Endothelial cell (in vitro differentiated cells): ENCODE results near the gene ERICH2. TPM values are rescaled to one million over a fixed set of nuclear protein-coding genes. Genes with fewer than 3 reads are reported as not detected.

Experiments
- DNase-seq: peaks from one replicate; pipeline ENCODE4 v3.0.0; 2021; ENCODE audit warnings: low spot score
- H3K27ac Mint-ChIP-seq: one replicate; pipeline ENCODE4 v1.8.0; 2021; ENCODE audit warnings: mixed read lengths, inconsistent platforms; ENCODE audit not compliant: unreplicated experiment
- H3K27me3 Mint-ChIP-seq: one replicate; pipeline ENCODE4 v1.8.0; 2021; ENCODE audit warnings: mild to moderate bottlenecking, moderate library complexity, mixed read lengths, inconsistent platforms; ENCODE audit not compliant: unreplicated experiment
- H3K36me3 Mint-ChIP-seq: one replicate; pipeline ENCODE4 v1.8.0; 2021; ENCODE audit warnings: mild to moderate bottlenecking, low read depth, mixed read lengths, inconsistent platforms; ENCODE audit not compliant: unreplicated experiment
- H3K4me1 Mint-ChIP-seq: one replicate; pipeline ENCODE4 v1.8.0; 2021; ENCODE audit warnings: mild to moderate bottlenecking, mixed read lengths, inconsistent platforms; ENCODE audit not compliant: unreplicated experiment
- H3K4me3 Mint-ChIP-seq: one replicate; pipeline ENCODE4 v1.8.0; 2021; ENCODE audit warnings: mild to moderate bottlenecking, mixed read lengths, inconsistent platforms; ENCODE audit not compliant: unreplicated experiment
- H3K9me3 Mint-ChIP-seq: one replicate; pipeline ENCODE4 v1.8.0; 2021; ENCODE audit warnings: mixed read lengths, inconsistent platforms; ENCODE audit not compliant: unreplicated experiment
- CTCF ChIP-seq: fragments of 200-600 bp; sonication (generic); IDR thresholded peaks from one replicate; pipeline ENCODE4 v1.5.0; 2021; ENCODE audit warnings: antibody characterized with exemption; ENCODE audit not compliant: unreplicated experiment
- total RNA-seq: library from RNA; stranded (reverse); fragmentation: NEBNext Ultra II Directional; extraction: Animal tissue kit (Norgen Biotek cat#: 25700); gene quantifications from one replicate; pipeline ENCODE4 v1.2.1, GENCODE V29; 2021; ENCODE audit not compliant: unreplicated experiment

ERICH2 gene
- total RNA-seq, 1 donor from 2014 or later: 1.6 TPM

GRCh38 chr2:170761572-170761971 lies 8.6 kb upstream of the ERICH2 start:
- TF ChIP-seq CTCF: no peak
- Mint-ChIP-seq H3K27me3 (peaks cover 4% of the 10 kb centered on the region), H3K4me1 (peaks cover 12% of the 10 kb centered on the region), H3K9me3 (no peaks in the 10 kb centered on the region), H3K36me3 (no peaks in the 10 kb centered on the region), H3K27ac (no peak overlapping the region), H3K4me3 (no peak overlapping the region)
- no peak for DNase-seq

- Mint-ChIP-seq H3K4me1 (peaks cover 15% of the 10 kb centered on the region), H3K4me3 (peak overlapping the region; percentile 68), H3K36me3 (no peaks in the 10 kb centered on the region), H3K27ac (no peak overlapping the region), H3K9me3 (no peaks in the 10 kb centered on the region), H3K27me3 (peaks cover 4% of the 10 kb centered on the region)
- TF ChIP-seq CTCF: no peak
- no peak for DNase-seq
Measured at GRCh38 chr2:170762760-170763159, 7.4 kb upstream of the ERICH2 start.

GRCh38 chr2:170763232-170763631 lies 6.9 kb upstream of the ERICH2 start:
- TF ChIP-seq CTCF: no peak
- no peak for DNase-seq
- Mint-ChIP-seq H3K27ac (no peak overlapping the region), H3K4me3 (no peak overlapping the region), H3K36me3 (no peaks in the 10 kb centered on the region), H3K9me3 (no peaks in the 10 kb centered on the region), H3K27me3 (peaks cover 4% of the 10 kb centered on the region), H3K4me1 (peaks cover 15% of the 10 kb centered on the region)

GRCh38 chr2:170764880-170765261 lies 5.3 kb upstream of the ERICH2 start:
- H3K27me3 Mint-ChIP-seq: peaks cover 3% of the 10 kb centered on the region
- peaks cover 15% of the 10 kb centered on the region for H3K4me1 Mint-ChIP-seq
- no peaks in the 10 kb centered on the region for H3K36me3 Mint-ChIP-seq
- no peak overlapping the region for H3K4me3 Mint-ChIP-seq
- no peaks in the 10 kb centered on the region for H3K9me3 Mint-ChIP-seq
- no peak for DNase-seq
- no peak for TF ChIP-seq CTCF
- H3K27ac Mint-ChIP-seq: no peak overlapping the region

GRCh38 chr2:170766693-170767092 lies 3.5 kb upstream of the ERICH2 start:
- Mint-ChIP-seq H3K4me1 (peaks cover 19% of the 10 kb centered on the region), H3K4me3 (no peak overlapping the region), H3K36me3 (no peaks in the 10 kb centered on the region), H3K9me3 (no peaks in the 10 kb centered on the region), H3K27me3 (peaks cover 6% of the 10 kb centered on the region), H3K27ac (no peak overlapping the region)
- no peak for TF ChIP-seq CTCF
- no peak for DNase-seq
